HS-5 (cell line): ENCODE results near the gene ADIPOR2.
"Not testable (repeated sequence)": the region's sequence is repeated elsewhere in the genome, so short reads cannot be mapped to it uniquely, and the experiment has no call there.

ENCODE experiments used
- DNase-seq: peaks from one replicate; pipeline ENCODE4 v3.0.0-alpha.2; 2012; ENCODE audit warnings: low read depth

The ADIPOR2 gene

GRCh38 chr12:1812650-1813302 lies 121.9 kb downstream of the ADIPOR2 start:
- no peak for DNase-seq

- DNase-seq: no peak
These were observed 123.4 kb downstream of the ADIPOR2 start for GRCh38 chr12:1814266-1814665.

DNA sequence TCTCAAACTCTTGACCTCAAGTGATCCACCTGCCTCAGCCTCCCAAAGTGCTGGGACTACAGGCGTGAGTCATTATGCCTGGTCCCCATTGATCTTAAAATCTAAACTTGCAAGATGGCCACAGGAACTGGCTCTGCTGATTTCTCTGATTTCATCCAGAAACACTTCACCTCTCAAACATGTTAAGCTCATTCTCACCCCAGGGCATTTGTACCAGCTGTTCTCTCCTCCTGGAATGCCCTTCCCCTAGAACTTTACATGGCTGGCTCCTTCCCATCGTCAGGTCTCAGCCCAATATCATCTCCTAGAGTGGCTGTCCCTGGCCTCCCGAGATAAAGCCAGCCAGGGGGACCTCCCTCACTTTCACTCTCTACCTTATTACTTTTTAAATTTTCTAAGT lies 124.2 kb downstream of the ADIPOR2 start:
- DNase-seq: no peak

GRCh38 chr12:1815814-1816729 lies 125.2 kb downstream of the ADIPOR2 start:
- no peak for DNase-seq

DNA sequence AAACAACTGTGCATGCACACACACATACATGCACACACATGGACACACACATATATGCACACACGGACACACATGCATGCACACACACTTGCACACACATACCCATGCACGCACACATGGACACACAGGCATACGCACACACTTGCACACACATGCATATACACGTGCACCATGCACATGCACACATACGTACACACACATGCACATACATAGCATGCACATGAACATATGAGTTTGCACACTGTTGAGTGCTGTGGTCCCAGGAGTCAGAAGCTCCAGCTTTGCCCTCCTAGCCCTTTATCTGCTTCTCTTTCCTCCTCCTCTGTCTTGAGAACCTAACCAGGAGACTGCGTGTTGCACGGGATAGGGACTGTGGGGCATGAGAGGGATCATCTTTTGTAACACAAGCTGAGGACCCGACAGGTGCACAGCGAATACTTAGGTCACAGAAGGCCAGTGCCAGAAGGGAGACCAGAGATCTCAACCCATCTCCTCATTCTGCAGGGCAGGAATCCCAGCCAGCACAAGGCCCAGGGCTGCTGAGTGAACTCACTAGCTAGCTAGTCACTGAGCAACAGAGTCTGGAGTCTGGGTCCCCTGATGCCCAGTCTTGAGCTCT lies 126.0 kb downstream of the ADIPOR2 start:
- no peak for DNase-seq

DNA sequence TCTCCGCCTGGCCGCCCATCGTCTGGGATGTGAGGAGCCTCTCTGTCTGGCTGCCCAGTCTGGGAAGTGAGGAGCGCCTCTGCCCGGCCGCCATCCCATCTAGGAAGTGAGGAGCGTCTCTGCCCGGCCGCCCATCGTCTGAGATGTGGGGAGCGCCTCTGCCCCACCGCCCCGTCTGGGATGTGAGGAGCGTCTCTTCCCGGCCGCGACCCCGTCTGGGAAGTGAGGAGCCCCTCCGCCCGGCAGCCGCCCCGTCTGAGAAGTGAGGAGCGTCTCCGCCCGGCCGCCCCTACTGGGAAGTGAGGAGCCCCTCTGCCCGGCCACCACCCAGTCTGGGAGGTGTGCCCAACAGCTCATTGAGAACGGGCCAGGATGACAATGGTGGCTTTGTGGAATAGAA lies 127.1 kb downstream of the ADIPOR2 start:
- not testable (repeated sequence) for DNase-seq

DNA sequence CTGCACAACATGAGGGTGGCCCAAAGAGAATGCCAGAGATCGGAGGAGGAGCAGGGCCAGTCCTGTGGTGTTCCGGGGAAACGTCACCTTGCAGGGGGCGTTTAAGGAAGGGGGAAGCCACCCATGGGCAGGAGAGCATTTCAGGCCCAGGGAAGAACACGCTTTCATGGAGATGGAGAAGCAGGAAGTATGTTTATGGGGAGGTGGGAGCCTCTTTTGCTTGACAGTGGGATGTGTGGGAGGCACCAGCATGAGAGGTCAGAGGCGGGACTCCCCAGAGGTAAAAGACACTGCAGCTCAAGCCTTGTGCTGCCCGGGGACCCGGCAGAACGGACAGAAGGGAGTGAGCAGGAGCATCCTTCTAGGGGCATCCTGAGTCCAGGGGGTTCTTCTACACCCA lies 128.2 kb downstream of the ADIPOR2 start:
- DNase-seq: no peak

GRCh38 chr12:1819571-1819970 lies 128.7 kb downstream of the ADIPOR2 start:
- DNase-seq: no peak

DNA sequence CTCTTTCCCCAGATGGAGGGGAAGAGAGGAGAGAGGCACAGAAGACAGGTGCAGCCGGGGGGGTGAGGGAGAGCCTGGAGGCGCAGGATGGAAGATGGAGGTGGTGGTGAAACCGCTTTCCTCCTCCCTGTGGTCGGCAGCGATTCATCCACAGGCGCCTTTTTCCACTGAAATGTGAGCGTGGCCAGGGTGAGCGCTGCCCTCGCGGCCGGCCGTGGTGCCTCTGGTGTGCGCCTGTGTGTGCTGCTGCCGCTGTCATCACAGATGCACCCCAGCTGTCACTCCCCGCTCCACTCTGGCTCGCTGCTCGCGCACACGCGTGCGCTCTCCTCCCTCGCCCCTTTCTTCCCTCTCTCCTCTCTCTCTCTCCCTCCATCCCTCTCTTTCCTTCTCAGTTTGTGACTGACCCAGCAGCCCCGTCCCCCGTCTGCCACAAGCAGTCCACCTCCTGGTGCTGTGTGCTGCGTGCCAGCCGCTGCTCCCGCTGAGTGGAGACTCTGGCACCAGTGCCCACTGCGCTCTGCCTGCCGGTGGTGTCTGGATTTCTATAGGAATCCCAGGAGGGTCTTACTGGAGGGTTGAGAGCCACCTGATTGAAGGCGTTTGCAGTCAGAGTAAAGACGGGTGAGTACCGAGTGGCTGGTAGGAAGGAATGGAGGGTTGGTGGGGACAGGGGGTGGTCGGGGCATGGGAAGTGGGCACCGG lies 129.5 kb downstream of the ADIPOR2 start, which contains the start of gene LRTM2:
TSS of gene LRTM2 (plus strand) at position 375 of the 705 bp plus-strand sequence. CDS start 7,584 bp downstream, outside the sequence.
- DNase-seq: no peak

DNA sequence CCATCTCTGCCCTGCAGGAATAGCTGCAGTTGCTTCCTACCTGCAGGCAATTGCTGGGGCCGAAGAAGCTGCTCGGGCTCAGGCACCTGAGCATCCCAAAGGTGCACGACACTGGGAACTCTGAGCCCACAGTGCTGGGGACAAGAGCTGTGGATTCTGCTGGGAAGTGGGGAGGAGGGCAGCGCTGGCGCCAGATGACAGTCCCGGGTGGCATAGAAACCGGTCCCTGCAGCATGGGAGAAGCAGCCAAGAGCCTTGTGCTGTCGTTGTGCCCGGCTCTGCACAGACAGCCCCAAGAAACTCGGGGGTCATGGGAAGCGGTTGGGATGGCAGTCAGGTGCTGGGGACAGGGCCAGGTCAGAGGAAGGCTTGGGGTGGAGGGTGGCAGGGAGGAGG lies 130.0 kb downstream of the ADIPOR2 start:
- no peak for DNase-seq

- no peak for DNase-seq
These were observed 130.9 kb downstream of the ADIPOR2 start for GRCh38 chr12:1821805-1822204.

- no peak for DNase-seq
These were observed 131.8 kb downstream of the ADIPOR2 start for GRCh38 chr12:1822699-1823098.

- DNase-seq: no peak
These were observed 132.4 kb downstream of the ADIPOR2 start for GRCh38 chr12:1823237-1823636.

- no peak for DNase-seq
These were observed 134.7 kb downstream of the ADIPOR2 start for GRCh38 chr12:1825382-1826102.

DNA sequence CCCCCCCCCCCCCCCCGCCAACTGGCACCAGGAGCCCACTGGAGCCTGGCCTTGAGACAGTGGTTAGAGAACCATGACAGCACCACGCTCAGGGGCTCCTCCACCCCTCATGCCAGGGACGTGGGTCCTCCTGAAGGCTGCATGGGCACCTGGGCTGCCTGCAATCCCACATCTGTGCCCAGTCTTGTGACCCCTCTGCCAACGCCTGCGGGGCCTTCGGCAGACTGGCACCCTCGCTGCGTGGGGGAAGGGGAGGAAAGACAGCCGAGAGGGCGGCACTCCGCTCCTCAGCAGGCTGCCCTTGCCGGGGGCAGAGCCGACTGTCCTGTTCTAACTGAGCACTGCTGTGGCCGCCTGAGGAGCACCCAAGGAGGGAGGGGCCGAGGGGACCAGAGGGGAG lies 135.5 kb downstream of the ADIPOR2 start:
- DNase-seq: no peak

DNA sequence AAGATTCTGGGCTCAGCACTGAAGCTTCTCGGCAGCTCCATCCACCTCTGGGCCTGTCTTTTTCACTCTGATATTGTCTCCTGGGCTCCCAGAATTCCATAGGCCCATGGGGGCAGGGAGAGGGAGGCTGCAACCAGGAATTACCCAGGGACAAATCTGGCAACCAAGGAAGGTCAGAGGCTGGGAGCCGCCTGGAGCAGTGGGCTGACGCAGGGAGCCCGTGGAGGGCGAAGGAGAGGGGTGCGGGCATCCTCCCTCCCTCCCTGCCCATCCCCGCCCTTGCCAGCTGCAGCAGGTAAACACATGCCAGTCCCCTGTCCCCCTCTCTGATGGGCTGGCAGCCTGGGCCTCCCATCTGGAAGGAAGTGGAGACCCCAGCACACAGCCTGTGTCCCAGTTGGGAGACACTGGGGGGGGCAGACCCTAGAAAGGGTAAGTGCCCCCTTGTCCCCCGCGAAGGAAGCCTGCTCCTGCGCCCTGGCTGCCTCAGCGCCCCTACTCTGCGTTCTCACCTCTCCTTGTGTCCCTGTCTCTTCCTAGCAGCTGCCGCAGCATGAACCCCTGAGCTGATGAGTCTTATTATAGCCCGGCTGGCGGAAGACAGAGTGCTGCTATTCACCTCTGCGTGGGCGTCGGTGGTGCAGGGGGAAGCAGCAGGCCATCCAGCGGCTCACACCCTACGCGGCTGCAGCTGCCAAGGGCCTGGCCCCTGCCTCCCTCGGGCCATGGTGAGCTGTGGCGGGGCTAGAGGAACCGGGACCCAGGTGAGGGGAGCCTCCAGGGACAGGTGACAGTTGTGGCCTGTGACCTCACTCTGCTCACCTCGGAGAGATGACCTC lies 136.2 kb downstream of the ADIPOR2 start:
- no peak for DNase-seq

GRCh38 chr12:1827826-1828805 lies 137.2 kb downstream of the ADIPOR2 start:
- DNase-seq: no peak

- DNase-seq: no peak
These were observed 138.0 kb downstream of the ADIPOR2 start for GRCh38 chr12:1828856-1829255.

GRCh38 chr12:1829306-1829900 lies 138.5 kb downstream of the ADIPOR2 start:
- DNase-seq: no peak
